ENCODE data around the gene DNER. TPM values are rescaled to one million over a fixed set of nuclear protein-coding genes. Genes with fewer than 3 reads are reported as not detected.

Gene DNER
- total RNA-seq, 1 donor from 2014 or later = 1.6 TPM

DNA sequence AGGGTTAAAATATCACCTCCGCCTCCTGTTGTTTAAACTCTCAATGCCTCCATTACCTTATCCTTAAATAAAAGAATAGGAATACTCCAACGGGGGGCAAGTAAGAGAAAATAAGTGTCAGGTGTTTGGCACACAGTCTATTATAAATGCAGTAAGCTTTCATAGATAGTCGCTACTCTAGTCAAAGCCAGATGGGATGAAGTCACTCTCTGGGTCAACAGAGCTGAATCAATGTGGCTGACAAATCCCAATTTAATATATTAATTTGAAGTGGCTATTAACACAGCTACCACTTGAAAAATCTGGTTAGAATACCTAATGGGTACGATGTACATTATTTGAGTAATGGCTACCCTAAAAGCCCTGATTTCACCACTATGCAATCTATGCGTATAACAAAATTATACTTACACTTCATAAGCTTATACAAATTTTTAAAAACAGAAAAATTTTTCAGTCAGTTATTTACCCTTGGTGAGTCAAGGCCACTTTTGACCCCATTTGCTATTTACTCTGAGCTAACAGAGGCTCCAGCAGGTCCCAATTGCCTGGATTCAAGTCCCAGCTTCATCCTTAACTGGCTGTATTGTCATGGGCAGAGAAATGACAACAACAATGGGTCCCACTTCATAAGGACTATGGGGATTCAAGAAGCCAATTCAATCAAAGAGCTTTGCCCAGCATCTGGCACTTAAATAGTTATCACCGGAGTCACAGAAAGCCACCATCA, 275.8 kb downstream of the DNER start:
- no peak overlapping the region for H3K9ac ChIP-seq (ENCODE audit: low read depth in 1 of 3, low read length in 3 of 3)
- no peak overlapping the region for H3K4me3 ChIP-seq (ENCODE audit: low read length in 3 of 3)
- H3K36me3 ChIP-seq (ENCODE audit: control insufficient read depth in 3 of 3, insufficient read depth in 3 of 3, low read length in 3 of 3) = no peaks in the 10 kb centered on the region
- no peaks in the 10 kb centered on the region for H3K9me3 ChIP-seq (ENCODE audit: control insufficient read depth in 3 of 3, low read length in 3 of 3)
- no peaks in the 10 kb centered on the region for H3K27me3 ChIP-seq (ENCODE audit: control insufficient read depth in 3 of 3, insufficient read depth in 3 of 3, low read length in 3 of 3)
- H3K4me1 ChIP-seq (ENCODE audit: control insufficient read depth in 3 of 3, insufficient read depth in 3 of 3, low read length in 3 of 3) = no peaks in the 10 kb centered on the region
- H3K27ac ChIP-seq (ENCODE audit: low read depth, low read length) = no peak overlapping the region

DNA sequence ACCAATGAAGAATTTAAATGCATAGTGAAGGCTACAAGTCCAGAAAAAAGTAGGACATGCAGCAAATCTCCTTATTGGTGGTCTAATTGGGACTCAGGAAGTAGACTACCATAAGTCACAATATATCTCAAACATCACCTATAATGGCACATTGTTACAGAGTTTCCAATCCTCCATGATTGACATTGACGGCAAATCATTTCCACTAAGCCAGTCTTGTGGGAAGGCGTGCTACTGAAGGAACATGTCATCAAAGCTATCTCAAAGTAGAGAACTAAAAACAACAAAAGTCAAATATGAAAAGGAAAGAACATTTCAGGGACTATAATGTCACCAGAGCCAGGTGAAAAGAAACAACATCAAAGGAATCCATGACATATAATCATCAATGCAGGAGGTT, 276.9 kb downstream of the DNER start:
- no peak overlapping the region for H3K27ac ChIP-seq (ENCODE audit: low read depth, low read length)
- no peak overlapping the region for H3K4me3 ChIP-seq (ENCODE audit: low read length in 3 of 3)
- no peaks in the 10 kb centered on the region for H3K27me3 ChIP-seq (ENCODE audit: control insufficient read depth in 3 of 3, insufficient read depth in 3 of 3, low read length in 3 of 3)
- no peaks in the 10 kb centered on the region for H3K4me1 ChIP-seq (ENCODE audit: control insufficient read depth in 3 of 3, insufficient read depth in 3 of 3, low read length in 3 of 3)
- H3K9me3 ChIP-seq (ENCODE audit: control insufficient read depth in 3 of 3, low read length in 3 of 3) = no peaks in the 10 kb centered on the region
- no peak overlapping the region for H3K9ac ChIP-seq (ENCODE audit: low read depth in 1 of 3, low read length in 3 of 3)
- no peaks in the 10 kb centered on the region for H3K36me3 ChIP-seq (ENCODE audit: control insufficient read depth in 3 of 3, insufficient read depth in 3 of 3, low read length in 3 of 3)

- H3K4me1 ChIP-seq (ENCODE audit: control insufficient read depth in 3 of 3, insufficient read depth in 3 of 3, low read length in 3 of 3) = no peaks in the 10 kb centered on the region
- no peak overlapping the region for H3K4me3 ChIP-seq (ENCODE audit: low read length in 3 of 3)
- no peaks in the 10 kb centered on the region for H3K27me3 ChIP-seq (ENCODE audit: control insufficient read depth in 3 of 3, insufficient read depth in 3 of 3, low read length in 3 of 3)
- no peak overlapping the region for H3K27ac ChIP-seq (ENCODE audit: low read depth, low read length)
- H3K36me3 ChIP-seq (ENCODE audit: control insufficient read depth in 3 of 3, insufficient read depth in 3 of 3, low read length in 3 of 3) = no peaks in the 10 kb centered on the region
- no peak overlapping the region for H3K9ac ChIP-seq (ENCODE audit: low read depth in 1 of 3, low read length in 3 of 3)
- H3K9me3 ChIP-seq (ENCODE audit: control insufficient read depth in 3 of 3, low read length in 3 of 3) = no peaks in the 10 kb centered on the region
Observed at GRCh38 chr2:229434187-229434586, 280.2 kb downstream of the DNER start.

GRCh38 chr2:229433351-229433750, 281.0 kb downstream of the DNER start:
- H3K4me3 ChIP-seq (ENCODE audit: low read length in 3 of 3) = no peak overlapping the region
- H3K9ac ChIP-seq (ENCODE audit: low read depth in 1 of 3, low read length in 3 of 3) = no peak overlapping the region
- H3K4me1 ChIP-seq (ENCODE audit: control insufficient read depth in 3 of 3, insufficient read depth in 3 of 3, low read length in 3 of 3) = no peaks in the 10 kb centered on the region
- H3K9me3 ChIP-seq (ENCODE audit: control insufficient read depth in 3 of 3, low read length in 3 of 3) = no peaks in the 10 kb centered on the region
- no peak overlapping the region for H3K27ac ChIP-seq (ENCODE audit: low read depth, low read length)
- no peaks in the 10 kb centered on the region for H3K27me3 ChIP-seq (ENCODE audit: control insufficient read depth in 3 of 3, insufficient read depth in 3 of 3, low read length in 3 of 3)
- no peaks in the 10 kb centered on the region for H3K36me3 ChIP-seq (ENCODE audit: control insufficient read depth in 3 of 3, insufficient read depth in 3 of 3, low read length in 3 of 3)

- Histone ChIP-seq H3K9ac (ENCODE audit: low read depth in 1 of 3, low read length in 3 of 3) (no peak overlapping the region), H3K9me3 (ENCODE audit: control insufficient read depth in 3 of 3, low read length in 3 of 3) (no peaks in the 10 kb centered on the region), H3K27ac (ENCODE audit: low read depth, low read length) (no peak overlapping the region), H3K36me3 (ENCODE audit: control insufficient read depth in 3 of 3, insufficient read depth in 3 of 3, low read length in 3 of 3) (no peaks in the 10 kb centered on the region), H3K4me3 (ENCODE audit: low read length in 3 of 3) (no peak overlapping the region), H3K4me1 (ENCODE audit: control insufficient read depth in 3 of 3, insufficient read depth in 3 of 3, low read length in 3 of 3) (no peaks in the 10 kb centered on the region), H3K27me3 (ENCODE audit: control insufficient read depth in 3 of 3, insufficient read depth in 3 of 3, low read length in 3 of 3) (no peaks in the 10 kb centered on the region)
Observed at GRCh38 chr2:229431327-229431954, 282.9 kb downstream of the DNER start.

GRCh38 chr2:229429589-229429988, 284.8 kb downstream of the DNER start:
- H3K27me3 ChIP-seq (ENCODE audit: control insufficient read depth in 3 of 3, insufficient read depth in 3 of 3, low read length in 3 of 3) = no peaks in the 10 kb centered on the region
- no peaks in the 10 kb centered on the region for H3K36me3 ChIP-seq (ENCODE audit: control insufficient read depth in 3 of 3, insufficient read depth in 3 of 3, low read length in 3 of 3)
- peaks cover 0 to 3% (median 0%) of the 10 kb centered on the region in 3 donors for H3K9me3 ChIP-seq (ENCODE audit: control insufficient read depth in 3 of 3, low read length in 3 of 3)
- H3K9ac ChIP-seq (ENCODE audit: low read depth in 1 of 3, low read length in 3 of 3) = no peak overlapping the region
- no peak overlapping the region for H3K27ac ChIP-seq (ENCODE audit: low read depth, low read length)
- H3K4me3 ChIP-seq (ENCODE audit: low read length in 3 of 3) = no peak overlapping the region
- no peaks in the 10 kb centered on the region for H3K4me1 ChIP-seq (ENCODE audit: control insufficient read depth in 3 of 3, insufficient read depth in 3 of 3, low read length in 3 of 3)

GRCh38 chr2:229426464-229426863, 287.9 kb downstream of the DNER start:
- H3K9me3 ChIP-seq (ENCODE audit: control insufficient read depth in 3 of 3, low read length in 3 of 3) = peaks cover 0 to 3% (median 0%) of the 10 kb centered on the region in 3 donors
- no peaks in the 10 kb centered on the region for H3K36me3 ChIP-seq (ENCODE audit: control insufficient read depth in 3 of 3, insufficient read depth in 3 of 3, low read length in 3 of 3)
- no peak overlapping the region for H3K4me3 ChIP-seq (ENCODE audit: low read length in 3 of 3)
- no peak overlapping the region for H3K9ac ChIP-seq (ENCODE audit: low read depth in 1 of 3, low read length in 3 of 3)
- H3K4me1 ChIP-seq (ENCODE audit: control insufficient read depth in 3 of 3, insufficient read depth in 3 of 3, low read length in 3 of 3) = no peaks in the 10 kb centered on the region
- no peaks in the 10 kb centered on the region for H3K27me3 ChIP-seq (ENCODE audit: control insufficient read depth in 3 of 3, insufficient read depth in 3 of 3, low read length in 3 of 3)
- no peak overlapping the region for H3K27ac ChIP-seq (ENCODE audit: low read depth, low read length)

GRCh38 chr2:229425598-229425997, 288.8 kb downstream of the DNER start:
- no peaks in the 10 kb centered on the region for H3K36me3 ChIP-seq (ENCODE audit: control insufficient read depth in 3 of 3, insufficient read depth in 3 of 3, low read length in 3 of 3)

DNA sequence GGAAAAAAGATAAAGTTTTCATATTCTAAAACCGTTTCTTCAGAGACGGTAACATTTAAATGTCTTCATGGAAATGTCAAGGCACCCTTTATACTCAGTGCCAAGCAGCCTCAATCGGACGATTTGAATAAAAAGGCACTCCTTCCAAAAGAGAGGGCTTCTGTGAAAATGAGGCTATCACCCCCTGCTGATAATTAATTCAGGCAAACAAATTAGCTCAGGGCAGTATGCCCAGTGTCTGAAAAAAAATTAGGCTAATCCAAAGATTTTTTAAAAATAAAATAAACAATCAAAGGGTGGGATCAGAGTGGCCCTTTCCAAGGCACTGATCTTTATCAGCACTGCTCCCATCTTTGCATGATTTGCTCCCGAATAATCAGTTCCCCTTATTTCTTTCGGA, 292.3 kb downstream of the DNER start:
- peaks cover 0 to 3% (median 0%) of the 10 kb centered on the region in 3 donors for H3K4me1 ChIP-seq (ENCODE audit: control insufficient read depth in 3 of 3, insufficient read depth in 3 of 3, low read length in 3 of 3)
- H3K27ac ChIP-seq (ENCODE audit: low read depth, low read length) = no peak overlapping the region
- no peak overlapping the region for H3K4me3 ChIP-seq (ENCODE audit: low read length in 3 of 3)
- H3K9ac ChIP-seq (ENCODE audit: low read depth in 1 of 3, low read length in 3 of 3) = no peak overlapping the region
- H3K27me3 ChIP-seq (ENCODE audit: control insufficient read depth in 3 of 3, insufficient read depth in 3 of 3, low read length in 3 of 3) = no peaks in the 10 kb centered on the region
- peaks cover 0 to 3% (median 0%) of the 10 kb centered on the region in 3 donors for H3K9me3 ChIP-seq (ENCODE audit: control insufficient read depth in 3 of 3, low read length in 3 of 3)
- H3K36me3 ChIP-seq (ENCODE audit: control insufficient read depth in 3 of 3, insufficient read depth in 3 of 3, low read length in 3 of 3) = no peaks in the 10 kb centered on the region

More at GRCh38 chr2:229425598-229425997, 288.8 kb downstream of the DNER start:
- Histone ChIP-seq H3K4me3 (ENCODE audit: low read length in 3 of 3) (no peak overlapping the region), H3K4me1 (ENCODE audit: control insufficient read depth in 3 of 3, insufficient read depth in 3 of 3, low read length in 3 of 3) (no peaks in the 10 kb centered on the region), H3K9me3 (ENCODE audit: control insufficient read depth in 3 of 3, low read length in 3 of 3) (peaks cover 0 to 3% (median 0%) of the 10 kb centered on the region in 3 donors), H3K27ac (ENCODE audit: low read depth, low read length) (no peak overlapping the region), H3K27me3 (ENCODE audit: control insufficient read depth in 3 of 3, insufficient read depth in 3 of 3, low read length in 3 of 3) (no peaks in the 10 kb centered on the region), H3K9ac (ENCODE audit: low read depth in 1 of 3, low read length in 3 of 3) (no peak overlapping the region)

GRCh38 chr2:229419158-229419557, 295.2 kb downstream of the DNER start:
- no peaks in the 10 kb centered on the region for H3K36me3 ChIP-seq (ENCODE audit: control insufficient read depth in 3 of 3, insufficient read depth in 3 of 3, low read length in 3 of 3)
- no peak overlapping the region for H3K27ac ChIP-seq (ENCODE audit: low read depth, low read length)
- no peaks in the 10 kb centered on the region for H3K27me3 ChIP-seq (ENCODE audit: control insufficient read depth in 3 of 3, insufficient read depth in 3 of 3, low read length in 3 of 3)
- peaks cover 0 to 3% (median 0%) of the 10 kb centered on the region in 3 donors for H3K4me1 ChIP-seq (ENCODE audit: control insufficient read depth in 3 of 3, insufficient read depth in 3 of 3, low read length in 3 of 3)
- H3K9me3 ChIP-seq (ENCODE audit: control insufficient read depth in 3 of 3, low read length in 3 of 3) = no peaks in the 10 kb centered on the region
- no peak overlapping the region for H3K4me3 ChIP-seq (ENCODE audit: low read length in 3 of 3)
- no peak overlapping the region for H3K9ac ChIP-seq (ENCODE audit: low read depth in 1 of 3, low read length in 3 of 3)

Measured in skeletal muscle tissue (tissue), 4 donors.